GM23248 (cell line): Measurements from ENCODE around the gene GSTP1.

Source experiments
- EZH2 ChIP-seq: fragments of 200-600 bp; sonication (generic); IDR thresholded peaks from 2 replicates; pipeline ENCODE4 v1.6.1; 2018; ENCODE audit warnings: antibody characterized with exemption, mild to moderate bottlenecking; ENCODE audit not compliant: insufficient read depth, poor library complexity, severe bottlenecking
- EZH2phosphoT487 ChIP-seq: fragments of 200-600 bp; sonication (generic); IDR thresholded peaks from 2 replicates; pipeline ENCODE4 v1.6.1; 2018; ENCODE audit warnings: antibody characterized with exemption, moderate library complexity, mild to moderate bottlenecking, low read depth; ENCODE audit not compliant: insufficient read depth

GRCh38 chr11:67585911-67586310 lies 2.3 kb downstream of the GSTP1 start:
- no peak for TF ChIP-seq EZH2
- TF ChIP-seq EZH2phosphoT487 = no peak
